Upper lobe of left lung (tissue), 4 donors: ENCODE results near the gene GADD45G.

Source experiments
- POLR2A ChIP-seq, 4 donors: fragments of 450-650 bp; IDR thresholded peaks; one replicate each; pipeline ENCODE4 v1.5.1; 2016 to 2017; ENCODE audit warnings: antibody characterized with exemption in 4 of 4, mild to moderate bottlenecking in 2 of 4
- TF ChIP-seq, protein P1 (sequence below), 6 experiments: fragments of 450-650 bp in 4 of 6; fragments of 200-600 bp in 2 of 6; sonication (generic) in 2 of 6; IDR thresholded peaks; one replicate each; pipeline ENCODE4 v1.5.1; 2016 to 2019; ENCODE audit warnings: antibody characterized with exemption in 6 of 6

DNA sequence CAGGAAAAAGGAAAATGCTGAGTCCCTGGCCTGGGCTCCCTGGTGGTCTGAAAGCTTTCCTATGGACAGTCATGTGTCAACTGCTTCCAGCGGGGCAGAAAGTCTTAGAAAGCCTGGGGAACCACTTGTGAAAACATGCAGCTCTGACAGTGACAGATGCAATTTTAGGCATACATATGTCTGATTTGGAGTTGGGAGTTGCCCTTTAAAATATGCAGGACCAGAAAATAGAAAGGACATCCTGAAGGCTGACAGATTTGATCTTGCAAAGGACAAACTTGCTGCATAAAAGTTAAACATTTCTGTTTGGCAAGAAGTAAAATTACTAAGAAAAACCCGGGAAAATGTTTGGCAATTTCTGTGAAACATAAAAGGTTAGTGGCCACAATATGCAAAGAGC is 23.8 kb downstream of the GADD45G start:
- TF ChIP-seq, protein P1, sequence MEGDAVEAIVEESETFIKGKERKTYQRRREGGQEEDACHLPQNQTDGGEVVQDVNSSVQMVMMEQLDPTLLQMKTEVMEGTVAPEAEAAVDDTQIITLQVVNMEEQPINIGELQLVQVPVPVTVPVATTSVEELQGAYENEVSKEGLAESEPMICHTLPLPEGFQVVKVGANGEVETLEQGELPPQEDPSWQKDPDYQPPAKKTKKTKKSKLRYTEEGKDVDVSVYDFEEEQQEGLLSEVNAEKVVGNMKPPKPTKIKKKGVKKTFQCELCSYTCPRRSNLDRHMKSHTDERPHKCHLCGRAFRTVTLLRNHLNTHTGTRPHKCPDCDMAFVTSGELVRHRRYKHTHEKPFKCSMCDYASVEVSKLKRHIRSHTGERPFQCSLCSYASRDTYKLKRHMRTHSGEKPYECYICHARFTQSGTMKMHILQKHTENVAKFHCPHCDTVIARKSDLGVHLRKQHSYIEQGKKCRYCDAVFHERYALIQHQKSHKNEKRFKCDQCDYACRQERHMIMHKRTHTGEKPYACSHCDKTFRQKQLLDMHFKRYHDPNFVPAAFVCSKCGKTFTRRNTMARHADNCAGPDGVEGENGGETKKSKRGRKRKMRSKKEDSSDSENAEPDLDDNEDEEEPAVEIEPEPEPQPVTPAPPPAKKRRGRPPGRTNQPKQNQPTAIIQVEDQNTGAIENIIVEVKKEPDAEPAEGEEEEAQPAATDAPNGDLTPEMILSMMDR (IDR thresholded peaks at IDR 0.05): no peak
- no peak for TF ChIP-seq POLR2A (IDR thresholded peaks at IDR 0.05)
